Activated B cell treated with CpG ODN at 0.5 μM for 24 hours (primary cell): ENCODE measurements around the gene MGMT. TPM values are rescaled to one million over a fixed set of nuclear protein-coding genes. Genes with fewer than 3 reads are reported as not detected.

ENCODE experiments used
- ATAC-seq: fragments of 200-7000 bp; cut with Tn5 transposase; one replicate; pipeline ENCODE4 v1.10.0; 2021; ENCODE audit warnings: low read depth, mild to moderate bottlenecking, moderate library complexity
- CTCF ChIA-PET: fragments of 350-600 bp; sonication (Branson Sonifier 250); formaldehyde crosslinking; loops from one replicate; lab custom pipeline; 2021; ENCODE audit warnings: antibody characterized with exemption; lab: Charles Lee
- POLR2A ChIA-PET: fragments of 350-600 bp; sonication (Branson Sonifier 250); formaldehyde crosslinking; loops from one replicate; lab custom pipeline; 2021; ENCODE audit warnings: antibody characterized with exemption; lab: Charles Lee
- DNase-seq: peaks from one replicate; pipeline ENCODE4 v3.0.0; 2022
- H3K27ac Mint-ChIP-seq: one replicate; pipeline ENCODE4 v1.8.0; 2020; ENCODE audit warnings: mixed read lengths
- H3K27me3 Mint-ChIP-seq: one replicate; pipeline ENCODE4 v1.8.0; 2021; ENCODE audit warnings: mixed read lengths
- H3K36me3 Mint-ChIP-seq: one replicate; pipeline ENCODE4 v1.8.0; 2021; ENCODE audit warnings: low read depth, mixed read lengths
- H3K4me1 Mint-ChIP-seq: one replicate; pipeline ENCODE4 v1.8.0; 2021; ENCODE audit warnings: mixed read lengths
- H3K4me3 Mint-ChIP-seq: one replicate; pipeline ENCODE4 v1.8.0; 2020; ENCODE audit warnings: mild to moderate bottlenecking, mixed read lengths
- H3K9me3 Mint-ChIP-seq: one replicate; pipeline ENCODE4 v1.8.0; 2020; ENCODE audit warnings: mixed read lengths
- CTCF ChIP-seq: fragments of 200-600 bp; IDR thresholded peaks from one replicate; pipeline ENCODE4 v1.8.0; 2022; ENCODE audit warnings: antibody characterized with exemption, mild to moderate bottlenecking
- intact Hi-C: fragments of 100-400 bp; cut with micrococcal nuclease; formaldehyde crosslinking; loops from one replicate; pipeline ENCODE4 v1.15.1; 2024
- total RNA-seq: library from RNA; stranded (reverse); gene quantifications from 2 replicates; pipeline ENCODE4 v1.2.3, GENCODE V29; 2022

Gene MGMT
- total RNA-seq, 1 donor from 2014 or later = 25.8 TPM

DNA sequence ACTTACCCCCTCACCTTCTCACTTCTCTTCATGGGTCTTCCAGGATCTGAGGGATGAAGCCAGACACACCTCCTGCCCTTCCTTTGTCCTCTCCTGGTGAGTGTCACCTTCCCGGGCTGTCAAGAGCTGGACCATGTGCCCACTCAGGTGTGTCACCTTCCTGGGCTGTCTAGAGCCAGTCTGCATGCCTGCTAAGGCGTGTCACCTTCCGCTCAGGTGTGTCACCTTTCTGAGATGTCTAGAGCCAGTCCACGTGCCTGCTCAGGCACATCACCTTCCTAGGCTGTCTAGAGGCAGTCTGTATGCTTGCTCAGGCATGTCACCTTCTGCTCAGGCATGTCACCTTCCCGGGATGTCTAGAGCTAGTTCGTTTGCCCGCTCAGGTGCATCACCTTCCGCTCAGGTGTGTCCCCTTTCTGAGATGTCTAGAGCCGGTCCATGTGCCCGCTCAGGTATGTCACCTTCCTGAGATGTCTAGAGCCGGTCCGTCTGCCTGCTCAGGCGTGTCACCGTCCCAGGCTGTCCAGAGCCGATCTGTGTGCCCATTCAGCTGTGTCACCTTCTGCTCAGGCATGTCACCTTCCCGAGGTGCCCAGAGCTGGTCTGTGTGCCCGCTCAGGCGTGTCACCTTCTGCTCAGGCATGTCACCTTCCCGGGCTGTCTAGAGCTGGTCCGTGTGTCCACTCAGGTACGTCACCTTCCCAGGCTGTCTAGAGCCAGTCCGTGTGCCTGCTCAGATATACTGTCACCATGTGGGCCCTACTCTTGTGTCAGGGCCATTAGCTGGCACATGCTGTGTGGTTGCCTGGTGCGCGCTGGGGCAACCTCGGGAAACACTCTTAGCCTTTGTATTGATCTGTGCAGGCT is 251.7 kb downstream of the MGMT start:
- no peak for DNase-seq
- H3K36me3 Mint-ChIP-seq = peaks cover 31% of the 10 kb centered on the region
- CTCF ChIA-PET = no interaction called here

GRCh38 chr10:129719415-129719739 is 252.3 kb downstream of the MGMT start:
- Mint-ChIP-seq H3K4me1 (no peaks in the 10 kb centered on the region), H3K36me3 (peaks cover 34% of the 10 kb centered on the region), H3K27ac (no peak overlapping the region), H3K9me3 (peaks cover 5% of the 10 kb centered on the region), H3K4me3 (no peak overlapping the region), H3K27me3 (no peaks in the 10 kb centered on the region)
- CTCF ChIA-PET = no interaction called here
- intact Hi-C loops = no loop called here
- no peak for DNase-seq
- POLR2A ChIA-PET = no interaction called here
- TF ChIP-seq CTCF = no peak
- no peak for ATAC-seq

More for the DNA sequence above, 251.7 kb downstream of the MGMT start:
- Mint-ChIP-seq H3K4me3 (no peak overlapping the region), H3K9me3 (peaks cover 5% of the 10 kb centered on the region), H3K27me3 (no peaks in the 10 kb centered on the region), H3K4me1 (no peaks in the 10 kb centered on the region), H3K27ac (no peak overlapping the region)
- intact Hi-C loops = no loop called here
- POLR2A ChIA-PET = no interaction called here
- no peak for TF ChIP-seq CTCF
- ATAC-seq = no peak

DNA sequence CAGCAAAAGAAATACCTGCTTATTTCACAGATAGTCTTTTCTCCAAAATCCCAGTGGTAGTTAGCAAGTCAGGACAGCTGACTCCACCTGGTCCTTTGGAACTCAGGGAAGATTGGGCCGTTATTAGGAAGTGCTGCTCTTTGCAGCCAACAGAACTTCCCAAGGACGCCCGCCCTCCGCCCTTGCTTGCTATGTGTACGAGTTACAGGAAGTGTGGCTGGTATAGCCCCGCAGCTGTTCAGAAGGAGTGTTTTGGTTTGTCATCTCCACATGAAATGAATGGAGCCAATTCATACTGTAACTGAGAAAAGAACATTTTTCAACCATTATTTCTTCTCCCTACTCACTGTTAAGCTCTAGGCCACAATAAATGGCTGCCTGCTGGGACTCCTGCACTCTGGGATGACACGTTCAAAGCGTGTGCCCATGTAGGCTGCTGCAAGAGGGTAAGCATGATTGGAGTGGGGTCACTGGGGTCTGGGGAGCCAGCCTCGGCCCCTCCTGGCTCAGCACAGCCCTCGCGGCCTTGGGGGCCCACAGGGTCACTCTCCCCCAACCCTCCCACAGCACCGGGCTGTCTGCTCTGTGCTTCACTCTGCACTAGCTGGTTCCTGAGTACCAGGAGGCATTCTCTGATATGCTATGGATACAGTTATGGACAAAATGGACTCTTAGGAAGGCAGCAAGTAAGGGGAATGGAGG is 253.0 kb downstream of the MGMT start:
- DNase-seq = no peak
- Mint-ChIP-seq H3K27ac (no peak overlapping the region), H3K9me3 (peaks cover 5% of the 10 kb centered on the region), H3K4me1 (no peaks in the 10 kb centered on the region), H3K4me3 (no peak overlapping the region), H3K36me3 (peaks cover 40% of the 10 kb centered on the region), H3K27me3 (no peaks in the 10 kb centered on the region)
- CTCF ChIA-PET = no interaction called here
- ATAC-seq = no peak
- TF ChIP-seq CTCF = no peak
- intact Hi-C loops = no loop called here
- POLR2A ChIA-PET = no interaction called here

GRCh38 chr10:129725011-129725410 is 258.0 kb downstream of the MGMT start:
- ATAC-seq (no peak), DNase-seq (no peak)
- Mint-ChIP-seq H3K27ac (no peak overlapping the region), H3K9me3 (peaks cover 13% of the 10 kb centered on the region), H3K4me1 (no peaks in the 10 kb centered on the region), H3K4me3 (no peak overlapping the region), H3K36me3 (peaks cover 54% of the 10 kb centered on the region), H3K27me3 (no peaks in the 10 kb centered on the region)
- CTCF ChIA-PET = no interaction called here
- POLR2A ChIA-PET = no interaction called here
- intact Hi-C loops = no loop called here
- no peak for TF ChIP-seq CTCF

DNA sequence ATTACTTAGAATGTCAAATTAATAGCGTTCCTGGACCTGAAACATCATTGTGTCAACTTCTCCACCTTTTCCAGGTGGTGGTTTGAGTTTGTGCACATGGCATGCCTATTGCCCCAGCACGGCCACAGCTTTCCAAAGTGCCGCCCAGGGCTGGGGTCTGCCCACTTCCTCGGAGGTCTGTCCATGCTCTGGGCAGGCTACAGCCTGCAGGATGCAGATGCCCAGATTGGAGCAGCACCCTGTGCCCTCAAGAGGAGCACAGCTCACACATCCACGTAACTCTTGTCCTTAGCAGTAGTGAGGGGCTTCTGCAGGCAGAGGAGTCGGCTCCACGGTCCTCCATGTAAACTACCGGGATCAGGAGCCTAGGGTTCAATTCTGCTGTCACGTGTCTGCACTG is 258.4 kb downstream of the MGMT start:
- DNase-seq (no peak), ATAC-seq (no peak)
- Mint-ChIP-seq H3K27ac (no peak overlapping the region), H3K4me3 (no peak overlapping the region), H3K27me3 (no peaks in the 10 kb centered on the region), H3K9me3 (peaks cover 13% of the 10 kb centered on the region), H3K36me3 (peaks cover 53% of the 10 kb centered on the region), H3K4me1 (no peaks in the 10 kb centered on the region)
- no peak for TF ChIP-seq CTCF
- intact Hi-C loops = no loop called here
- CTCF ChIA-PET = no interaction called here
- POLR2A ChIA-PET = no interaction called here
